Measurements from ENCODE around the gene FBLN7.
"Not testable (repeated sequence)": the region's sequence is repeated elsewhere in the genome, so short reads cannot be mapped to it uniquely, and the experiment has no call there.

FBLN7 gene

DNA sequence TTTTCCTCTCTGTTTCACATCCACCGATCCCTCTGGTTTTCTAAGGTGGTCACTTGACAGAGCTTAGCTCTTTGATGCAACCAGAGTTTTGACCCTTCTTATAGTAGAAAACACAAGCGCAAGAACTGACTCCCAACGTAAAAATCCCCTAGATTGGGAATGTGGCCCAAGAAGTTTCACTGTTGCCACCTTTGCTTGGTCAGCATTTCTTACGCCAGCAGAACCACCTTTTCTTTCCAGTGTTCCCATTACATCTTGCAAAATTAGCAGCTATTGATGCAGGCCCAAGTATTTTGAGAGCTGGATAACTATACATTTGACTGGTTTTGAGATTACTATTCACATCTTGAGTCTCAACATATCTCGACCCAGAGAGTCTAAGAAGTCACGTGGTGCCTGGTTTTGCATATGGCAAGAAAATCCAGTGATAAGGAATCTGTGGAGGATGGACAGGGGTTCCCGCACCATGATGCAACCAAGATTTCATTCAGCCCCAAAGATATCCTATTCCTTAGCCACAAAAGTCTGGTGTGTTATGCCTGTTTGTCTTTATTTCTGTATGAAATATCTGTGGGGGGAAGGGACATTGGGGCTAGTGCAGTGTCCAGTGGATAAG, 37.9 kb downstream of the FBLN7 start:
- intact Hi-C loops (cut with DNase I), result no loop called here
- DNase-seq, result no peak

DNA sequence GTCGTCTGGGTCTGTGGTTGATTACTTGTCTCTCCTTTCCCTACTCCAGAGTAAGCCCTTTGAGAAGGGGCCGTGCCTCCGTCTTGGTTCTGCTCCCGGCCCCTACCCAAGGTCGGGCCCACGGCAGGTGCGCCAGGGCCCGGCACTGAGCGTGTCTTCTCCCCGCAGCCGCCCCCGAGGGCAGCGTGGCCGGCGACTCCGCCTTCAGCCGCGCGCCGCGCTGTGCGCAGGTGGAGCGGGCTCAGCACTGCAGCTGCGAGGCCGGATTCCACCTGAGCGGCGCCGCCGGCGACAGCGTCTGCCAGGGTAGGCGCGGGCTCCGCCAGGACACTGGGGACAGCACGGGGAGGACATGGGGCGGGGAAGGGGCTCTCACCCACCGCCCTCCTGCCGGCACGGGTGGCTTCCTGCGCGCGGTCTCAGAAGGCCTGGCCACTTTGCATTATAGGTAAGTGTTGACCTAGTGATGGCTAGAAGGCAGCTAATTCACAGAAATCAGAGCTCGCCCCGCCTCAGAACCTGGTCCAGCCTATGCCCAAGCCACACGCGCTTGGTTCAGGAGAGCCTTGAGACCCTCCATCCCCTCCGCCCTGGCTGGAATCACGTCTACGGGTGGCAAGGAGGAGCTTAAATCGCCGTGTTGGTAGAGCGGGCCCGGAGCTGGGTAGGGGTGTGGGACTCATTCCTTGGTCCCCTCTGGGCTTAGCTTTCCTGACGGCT, 43.5 kb downstream of the FBLN7 start:
- DNase-seq, result no peak
- intact Hi-C loops (cut with DNase I), result no loop called here

DNA sequence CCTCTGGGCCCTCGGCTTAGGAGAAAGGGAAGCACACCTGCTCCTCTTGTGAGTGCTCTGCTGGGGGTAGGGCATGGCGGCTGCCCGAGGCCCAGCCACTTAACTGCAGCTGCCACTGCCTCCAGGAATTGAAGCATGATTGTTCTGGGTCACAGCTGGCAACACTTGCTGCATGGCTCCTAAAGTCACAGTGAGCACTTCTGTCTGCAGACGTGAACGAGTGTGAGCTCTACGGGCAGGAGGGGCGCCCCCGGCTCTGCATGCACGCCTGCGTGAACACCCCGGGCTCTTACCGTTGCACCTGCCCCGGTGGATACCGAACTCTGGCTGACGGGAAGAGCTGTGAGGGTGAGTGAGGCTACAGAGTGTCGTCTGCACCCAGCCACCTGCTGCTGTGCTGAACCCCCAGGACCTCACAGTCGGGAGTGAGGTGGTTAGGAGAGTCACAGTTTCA, 44.4 kb downstream of the FBLN7 start:
- intact Hi-C loops (cut with DNase I), result no loop called here
- peak in 1 of 10 donors; percentile 48 for DNase-seq

DNA sequence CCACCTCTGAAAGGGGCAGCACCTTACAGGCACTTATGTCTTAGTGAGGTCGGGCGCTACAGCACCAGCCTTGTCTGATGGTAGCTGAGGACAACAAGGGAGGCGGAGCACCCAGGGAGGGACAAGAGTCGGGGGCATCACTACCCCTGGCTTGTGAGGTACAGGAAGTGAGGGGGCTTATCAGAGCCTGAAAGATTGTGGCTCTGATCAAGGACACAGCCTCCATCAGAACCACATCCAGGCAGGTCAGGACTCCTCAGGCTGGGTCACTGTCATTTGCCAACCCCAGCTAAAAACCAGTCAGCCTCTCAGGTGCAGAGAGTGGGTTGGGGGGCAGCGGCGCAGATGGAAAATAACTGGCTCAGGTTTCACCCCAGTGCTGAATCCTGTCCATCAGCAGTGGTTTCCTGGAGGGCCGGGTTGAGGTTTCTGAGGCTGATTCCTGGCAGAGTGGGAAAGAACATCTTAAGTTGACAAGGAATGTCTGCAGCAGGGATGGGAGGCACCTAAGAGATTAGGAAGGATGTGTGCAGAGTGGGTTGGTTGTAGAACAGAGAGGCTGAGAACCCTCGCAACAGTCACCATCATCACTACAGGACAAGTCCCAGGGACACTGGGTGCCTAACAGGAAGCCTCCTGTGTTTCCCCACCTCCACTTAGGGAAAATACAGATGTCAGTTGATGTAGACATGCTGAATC, 45.3 kb downstream of the FBLN7 start:
- no peak for DNase-seq
- intact Hi-C loops (cut with DNase I), result no loop called here

DNA sequence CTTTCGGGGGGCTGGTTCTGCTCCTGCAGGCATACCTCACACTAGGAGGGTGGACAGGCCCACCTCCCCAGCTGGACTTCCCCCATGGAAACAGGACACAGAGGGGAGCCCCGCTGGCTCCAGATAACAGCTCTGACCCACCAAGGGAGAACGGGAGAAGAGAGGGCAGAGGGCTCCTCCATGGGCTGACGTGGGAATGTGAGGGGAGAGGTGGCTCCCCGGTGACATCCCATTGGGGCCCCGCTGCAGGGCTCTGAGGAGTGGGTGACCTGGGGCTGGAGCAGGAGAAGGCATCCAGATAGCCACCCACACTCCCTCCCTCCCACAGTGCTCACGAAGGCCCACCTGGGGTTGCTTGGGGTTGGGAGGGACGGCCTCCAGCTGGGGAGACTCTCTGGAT, 45.9 kb downstream of the FBLN7 start:
- no peak for DNase-seq
- intact Hi-C loops (cut with DNase I), result no loop called here

DNA sequence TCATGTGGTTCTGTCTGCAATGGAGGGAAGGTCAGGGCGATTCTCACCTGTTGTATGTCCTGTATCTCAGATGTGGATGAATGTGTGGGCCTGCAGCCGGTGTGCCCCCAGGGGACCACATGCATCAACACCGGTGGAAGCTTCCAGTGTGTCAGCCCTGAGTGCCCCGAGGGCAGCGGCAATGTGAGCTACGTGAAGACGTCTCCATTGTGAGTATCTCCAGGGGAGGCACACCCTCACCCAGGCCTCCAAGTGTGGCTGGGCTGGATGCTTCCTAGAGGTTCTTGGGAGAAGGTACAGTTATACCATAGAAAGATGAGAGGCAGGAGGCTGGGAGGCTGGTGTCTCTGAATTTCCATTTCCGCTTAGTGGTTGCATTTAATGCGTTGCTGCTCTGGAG, 46.9 kb downstream of the FBLN7 start:
- intact Hi-C loops (cut with DNase I), result no loop called here
- DNase-seq, result no peak

DNA sequence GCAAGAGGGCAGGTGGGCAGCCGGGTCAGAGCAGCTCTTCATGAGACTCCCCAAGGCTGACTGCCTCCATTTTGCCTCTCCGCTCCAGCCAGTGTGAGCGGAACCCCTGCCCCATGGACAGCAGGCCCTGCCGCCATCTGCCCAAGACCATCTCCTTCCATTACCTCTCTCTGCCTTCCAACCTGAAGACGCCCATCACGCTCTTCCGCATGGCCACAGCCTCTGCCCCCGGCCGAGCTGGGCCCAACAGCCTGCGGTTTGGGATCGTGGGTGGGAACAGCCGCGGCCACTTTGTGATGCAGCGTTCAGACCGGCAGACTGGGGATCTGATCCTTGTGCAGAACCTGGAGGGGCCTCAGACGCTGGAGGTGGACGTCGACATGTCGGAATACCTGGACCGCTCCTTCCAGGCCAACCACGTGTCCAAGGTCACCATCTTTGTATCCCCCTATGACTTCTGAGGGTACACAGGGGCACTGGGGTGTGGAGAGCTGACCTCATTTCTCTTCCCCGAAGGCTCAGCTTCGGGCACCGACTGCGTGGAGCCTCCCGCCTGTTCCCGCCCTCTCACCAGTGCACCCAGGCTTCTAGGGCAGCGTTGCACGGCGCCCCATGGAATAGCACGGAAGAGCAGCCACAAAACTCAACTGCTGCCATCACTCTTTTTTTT, 49.0 kb downstream of the FBLN7 start:
- intact Hi-C loops (cut with DNase I), result no loop called here
- DNase-seq, result peak in 1 of 10 donors; percentile 71

DNA sequence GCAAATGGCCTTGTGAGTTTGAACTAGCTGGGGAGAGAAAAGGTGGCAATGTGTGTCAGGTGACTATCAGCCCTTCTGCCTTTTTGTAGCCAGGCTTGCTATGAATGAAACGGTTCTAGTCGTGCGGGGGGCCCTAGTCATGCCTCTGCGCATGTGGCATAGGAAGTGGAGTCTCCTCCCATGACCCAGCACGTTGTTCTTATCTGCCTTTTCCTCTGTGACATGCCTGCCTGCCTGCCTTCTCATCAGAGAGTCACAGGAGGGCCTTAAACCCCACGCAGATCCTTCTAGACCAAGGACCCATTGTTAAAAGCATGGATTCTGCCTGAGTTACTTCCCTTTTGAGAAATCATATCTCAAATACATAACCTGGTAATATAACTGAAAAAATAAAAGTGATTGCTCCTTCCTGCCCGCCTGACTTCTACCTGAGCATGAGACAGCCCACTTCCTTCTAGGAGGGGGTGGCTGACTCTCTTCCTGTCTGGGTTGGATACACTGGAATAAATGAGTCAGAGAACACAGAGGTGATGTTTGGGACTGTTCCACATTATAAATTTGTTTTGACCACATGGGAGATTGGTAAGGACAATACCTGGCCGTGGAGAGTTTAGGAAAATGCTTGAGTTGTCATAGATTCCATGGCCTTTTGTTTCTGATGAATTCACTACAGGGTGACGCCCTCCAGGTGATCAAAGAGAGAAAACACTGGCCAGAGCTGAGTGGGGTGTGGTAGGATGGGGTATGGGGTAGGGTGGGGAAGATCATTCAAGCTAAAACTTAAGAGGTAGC, 49.8 kb downstream of the FBLN7 start:
- intact Hi-C loops (cut with DNase I), result no loop called here

DNA sequence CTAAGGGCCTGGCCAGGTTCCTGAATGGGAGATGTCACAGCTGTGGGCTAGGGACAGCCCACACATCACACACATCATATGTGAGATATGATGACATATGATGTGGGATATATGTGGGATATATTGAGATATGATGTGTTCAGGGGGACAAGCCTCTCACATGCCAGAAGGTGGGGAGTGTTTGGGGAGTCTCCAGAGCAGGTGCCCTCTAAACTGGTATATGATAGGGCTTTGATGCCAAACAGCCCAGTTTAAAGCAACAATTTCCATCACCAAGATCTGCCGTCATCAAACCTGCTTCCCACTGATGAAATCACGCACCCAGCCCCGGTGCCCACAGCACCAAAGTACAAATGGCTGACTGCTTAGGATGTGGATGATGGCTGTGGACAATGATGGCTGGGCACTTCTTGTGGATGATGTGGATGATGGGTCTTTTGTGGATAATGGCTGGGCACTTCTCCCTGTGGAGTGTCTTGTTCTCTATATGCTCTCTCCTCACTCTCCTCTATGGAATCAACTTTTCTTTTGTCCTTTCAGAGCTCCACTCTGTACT, 50.9 kb downstream of the FBLN7 start:
- DNase-seq, result peak in 1 of 10 donors; percentile 61
- intact Hi-C loops (cut with DNase I), result no loop called here

More for the DNA sequence above, 49.8 kb downstream of the FBLN7 start:
- no peak for DNase-seq

DNA sequence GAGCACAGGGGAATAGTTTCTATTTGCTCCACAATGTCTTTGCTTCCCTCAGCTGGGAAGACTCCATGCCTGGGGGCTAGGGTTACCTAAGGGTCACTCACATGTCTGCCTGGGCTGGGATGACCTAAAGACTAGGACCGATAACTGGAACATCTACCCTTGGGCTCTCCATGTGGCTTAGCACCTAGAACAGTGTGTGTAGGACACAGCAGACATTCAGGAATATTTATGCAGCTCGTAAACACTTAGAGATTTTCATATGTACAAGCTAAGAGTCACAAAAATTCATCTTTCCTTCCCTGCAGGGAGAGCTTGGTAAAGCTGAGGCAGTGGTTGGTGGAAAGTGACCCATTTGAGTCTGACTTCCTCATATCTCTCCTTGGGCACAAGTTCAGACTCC, 55.8 kb downstream of the FBLN7 start:
- no peak for DNase-seq
- intact Hi-C loops (cut with DNase I), result no loop called here

DNA sequence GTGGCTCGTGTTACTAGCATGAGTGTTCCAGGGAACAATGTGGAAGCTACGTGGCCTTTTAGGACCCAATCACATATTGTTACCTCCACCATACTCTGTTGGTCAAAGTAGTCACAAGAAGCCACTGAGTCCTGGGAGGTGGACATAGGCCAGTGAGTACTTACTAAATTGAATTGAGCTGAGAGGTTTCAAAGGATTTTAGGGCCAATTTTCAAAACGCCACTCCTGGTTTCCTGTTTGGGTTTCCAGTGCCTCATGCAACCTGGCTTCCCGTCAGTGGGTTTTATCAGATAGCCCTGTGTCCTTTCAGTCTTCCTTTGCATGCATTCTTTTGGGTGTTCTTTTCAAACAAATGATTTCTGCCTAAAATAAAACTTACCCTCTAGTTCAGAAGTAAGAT, 56.3 kb downstream of the FBLN7 start:
- no peak for DNase-seq
- intact Hi-C loops (cut with DNase I), result no loop called here

DNA sequence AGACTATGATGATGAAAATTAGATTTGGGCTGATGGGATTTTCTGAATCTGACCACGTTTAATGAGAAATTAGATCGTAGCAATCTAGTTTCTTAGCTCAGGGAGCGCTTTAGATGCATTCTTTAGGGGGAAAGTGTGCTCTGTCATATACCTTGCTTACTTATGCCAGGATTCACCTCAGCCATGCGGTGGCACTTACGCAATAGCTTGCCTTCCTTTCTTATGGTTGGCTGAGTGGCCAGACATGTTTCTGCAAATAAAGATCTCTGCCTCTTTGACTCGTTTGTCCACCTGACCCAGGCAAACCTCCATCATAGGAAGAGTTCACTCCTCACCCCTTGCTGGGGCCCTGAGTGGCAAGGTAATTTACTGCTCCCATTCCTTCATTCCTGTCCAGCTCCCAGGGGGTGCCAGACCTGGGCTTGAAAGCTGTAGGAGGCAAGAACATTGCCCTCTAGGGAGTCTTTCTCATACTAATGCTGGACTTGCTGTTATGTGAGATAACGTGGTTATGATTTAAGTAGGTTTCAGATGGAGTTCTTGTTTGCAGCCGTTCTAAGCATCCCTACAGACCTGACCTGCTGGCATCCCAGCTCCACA, 57.1 kb downstream of the FBLN7 start:
- DNase-seq, result no peak
- intact Hi-C loops (cut with DNase I), result no loop called here

DNA sequence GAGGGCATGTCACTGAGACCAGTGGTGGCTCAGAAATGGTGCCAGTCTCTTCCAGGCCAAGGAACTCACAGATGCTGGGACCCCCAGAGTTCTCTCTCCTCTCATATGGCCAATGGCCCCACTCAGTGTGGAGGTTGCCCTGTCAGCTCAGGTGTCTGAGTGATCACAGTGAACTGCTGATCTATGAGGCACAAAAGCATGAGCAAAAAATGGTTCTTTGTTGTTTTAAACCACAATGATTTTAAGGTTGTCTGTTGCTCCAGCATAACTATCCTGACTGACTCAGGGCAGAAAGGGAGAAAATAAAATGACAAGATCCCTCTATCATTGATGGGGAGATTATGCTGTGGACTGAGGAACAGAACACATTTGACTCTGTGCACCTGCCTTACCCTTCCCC, 57.8 kb downstream of the FBLN7 start:
- DNase-seq, result no peak
- intact Hi-C loops (cut with DNase I), result no loop called here

DNA sequence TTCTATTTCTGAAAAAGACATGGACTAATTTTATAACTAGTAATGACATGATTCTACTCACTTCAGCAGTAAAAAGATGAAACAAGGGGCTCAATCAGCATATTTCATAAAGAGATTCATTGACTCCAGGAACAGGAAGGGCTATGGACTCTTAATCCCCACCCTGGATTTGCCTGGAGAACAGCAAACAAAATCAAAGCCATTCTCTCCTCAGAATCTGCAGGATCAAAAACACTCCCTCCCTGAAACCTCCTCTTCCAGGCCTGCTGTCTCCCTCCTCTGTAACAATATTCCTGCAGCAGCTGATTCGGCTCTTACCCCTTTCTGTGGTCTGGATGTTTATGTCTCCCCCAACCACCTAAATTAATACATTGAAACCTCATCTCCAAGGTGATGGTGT, 59.7 kb downstream of the FBLN7 start:
- intact Hi-C loops (cut with DNase I), result no loop called here
- DNase-seq, result no peak

DNA sequence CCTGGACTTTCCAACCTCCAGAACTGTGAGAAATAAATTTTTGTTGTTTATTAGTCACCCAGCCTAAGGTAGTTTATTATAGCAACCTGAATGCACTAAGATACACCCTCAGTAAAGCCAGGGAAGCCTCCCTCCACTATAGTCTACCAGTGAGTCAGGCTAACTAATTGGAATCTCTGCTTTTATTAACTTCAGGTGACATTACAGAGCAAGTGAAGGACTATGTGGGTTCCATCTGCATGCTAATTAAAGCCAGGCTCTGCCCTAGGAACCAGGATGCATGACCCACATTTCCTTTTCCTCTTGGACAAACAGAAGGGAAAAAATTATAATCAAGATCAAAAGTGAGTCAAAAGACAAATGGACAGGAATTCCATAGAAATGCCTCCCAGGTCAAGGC, 60.6 kb downstream of the FBLN7 start:
- DNase-seq, result no peak
- intact Hi-C loops (cut with DNase I), result no loop called here

DNA sequence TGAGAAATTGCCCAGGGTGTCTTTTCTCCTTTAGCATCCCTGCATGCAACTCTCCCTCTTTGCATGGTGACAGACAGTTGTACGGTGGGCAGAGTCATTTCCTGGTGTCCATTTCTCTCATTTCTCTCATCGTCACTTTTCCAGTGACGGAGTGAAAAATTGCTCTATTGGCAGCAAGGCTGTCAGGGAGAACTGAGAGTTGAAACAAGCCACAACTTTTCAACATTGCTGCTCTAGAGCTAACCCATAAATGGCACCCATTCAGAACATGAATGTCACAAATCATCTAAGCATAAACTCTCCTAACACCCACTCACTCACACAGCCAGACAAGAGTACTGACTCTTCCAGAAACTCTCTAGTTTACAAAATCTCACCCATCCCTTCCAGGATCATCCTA, 61.0 kb downstream of the FBLN7 start:
- intact Hi-C loops (cut with DNase I), result no loop called here
- DNase-seq, result no peak

DNA sequence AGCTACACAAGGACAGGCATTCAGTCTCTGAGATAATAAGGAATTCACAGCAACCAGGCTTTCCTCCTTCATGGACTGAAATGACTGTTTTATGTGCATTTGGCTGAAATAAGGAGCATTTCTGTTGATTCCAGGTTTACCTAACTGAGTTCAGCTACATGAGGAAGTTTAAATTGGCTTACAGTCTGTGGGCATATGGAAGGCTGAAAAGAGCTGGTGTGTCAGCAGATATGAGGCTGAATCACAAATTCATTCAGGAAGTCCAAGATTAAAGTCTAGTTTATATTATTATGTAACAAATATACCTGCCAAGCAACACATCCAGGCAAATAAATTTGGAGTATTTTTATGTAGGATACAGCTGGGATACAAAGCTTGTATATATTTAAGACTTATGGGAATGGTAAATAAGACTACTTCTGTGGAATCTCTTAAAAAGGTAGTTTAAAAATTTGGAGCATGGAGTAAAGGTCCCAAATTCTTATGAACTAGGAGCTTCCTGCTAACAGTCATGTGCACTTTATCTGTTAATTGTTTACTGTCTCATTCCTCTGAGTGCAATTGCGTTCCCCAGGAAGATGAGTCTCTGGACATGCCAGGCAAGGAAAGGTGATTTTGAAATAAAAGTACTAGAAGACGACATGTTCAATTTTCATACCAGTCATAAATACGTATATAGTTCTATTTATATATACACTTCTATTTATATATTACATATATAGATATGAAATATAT, 63.7 kb downstream of the FBLN7 start:
- intact Hi-C loops (cut with DNase I), result no loop called here
- DNase-seq, result no peak

DNA sequence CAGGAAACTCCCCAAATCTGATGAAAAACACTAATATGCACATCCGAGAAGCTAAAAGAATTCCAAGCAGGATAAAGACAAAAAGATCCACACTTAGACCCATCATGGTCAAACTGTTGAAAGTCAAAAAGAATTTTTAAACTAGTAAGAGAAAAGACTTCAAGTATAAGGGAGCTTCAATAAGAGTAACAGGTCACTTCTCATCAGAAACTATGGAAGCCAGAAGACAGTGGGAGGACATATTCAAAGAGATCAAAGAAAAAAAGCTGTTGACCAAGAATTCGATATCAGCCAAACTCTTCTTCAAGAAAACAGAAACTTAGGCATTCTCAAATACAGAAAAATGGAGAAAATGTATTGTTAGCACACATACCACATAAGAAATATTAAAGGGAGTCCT, 66.2 kb downstream of the FBLN7 start:
- intact Hi-C loops (cut with DNase I), result no loop called here

DNA sequence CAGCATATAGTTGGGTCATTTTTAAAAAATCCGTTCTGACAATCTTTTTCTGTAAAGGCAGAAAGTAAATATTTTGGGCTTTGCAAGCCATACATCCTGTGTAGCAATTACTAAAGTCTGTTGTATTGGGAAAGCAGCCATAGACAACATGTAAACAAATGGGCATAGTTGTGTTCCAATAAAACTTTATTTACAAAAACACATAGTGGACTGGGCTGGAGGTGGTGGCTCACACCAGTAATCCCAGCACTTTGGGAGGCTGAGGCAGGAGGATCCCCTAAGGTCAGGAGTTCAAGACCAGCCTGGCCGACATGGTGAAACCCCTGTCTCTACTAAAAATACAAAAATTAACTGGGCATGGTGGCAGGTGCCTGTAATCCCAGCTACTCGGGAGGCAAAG, 69.7 kb downstream of the FBLN7 start:
- intact Hi-C loops (cut with DNase I), result not testable (repeated sequence)
- peak in 1 of 10 donors; percentile 35 for DNase-seq

More for the DNA sequence above, 66.2 kb downstream of the FBLN7 start:
- DNase-seq, result no peak
